Keratinocyte (primary cell): Measurements from ENCODE around the gene NGB. TPM values are rescaled to one million over a fixed set of nuclear protein-coding genes. Genes with fewer than 3 reads are reported as not detected.

ENCODE experiments used
- DNase-seq: peaks from one replicate; pipeline ENCODE4 v3.0.0-alpha.2; 2011; ENCODE audit warnings: low read depth, missing footprints, low spot score
- FAIRE-seq: peaks from 2 replicates; lab custom pipeline; 2011; peaks lifted over from hg19 to GRCh38; lab: Jason Lieb, UNC
- H2AFZ ChIP-seq: 2 replicates; pipeline ENCODE4 v1.6.0; 2012; ENCODE audit warnings: low read length, control low read depth, inconsistent platforms; ENCODE audit not compliant: control insufficient read depth
- H3K27ac ChIP-seq: 2 replicates; pipeline ENCODE4 v1.5.1; 2011; ENCODE audit warnings: low read length; ENCODE audit not compliant: control insufficient read depth, insufficient read depth
- H3K27me3 ChIP-seq: 3 replicates; pipeline ENCODE4 v1.6.0; 2011; ENCODE audit warnings: low read length; ENCODE audit not compliant: control insufficient read depth, insufficient read depth; ENCODE audit errors: extremely low read depth
- H3K36me3 ChIP-seq, 2 experiments: 2 replicates in 1 of 2; 3 replicates in 1 of 2; pipeline ENCODE4 v1.5.1; 2011; ENCODE audit warnings: low read length in 2 of 2, mild to moderate bottlenecking in 1 of 2; ENCODE audit not compliant: control insufficient read depth in 2 of 2, insufficient read depth in 2 of 2; ENCODE audit errors: extremely low read depth in 1 of 2
- H3K4me1 ChIP-seq: 3 replicates; pipeline ENCODE4 v1.5.1; 2011; ENCODE audit warnings: low read length; ENCODE audit not compliant: control insufficient read depth, insufficient read depth; ENCODE audit errors: extremely low read depth
- H3K4me2 ChIP-seq: 3 replicates; pipeline ENCODE4 v1.6.0; 2011; ENCODE audit warnings: low read depth, low read length; ENCODE audit not compliant: control insufficient read depth, insufficient read depth; ENCODE audit errors: extremely low read depth
- H3K4me3 ChIP-seq, 3 experiments: fragments of 200-600 bp in 1 of 3; sonication (generic) in 1 of 3; 2 replicates in 2 of 3; 3 replicates in 1 of 3; pipeline ENCODE4 v1.5.1; 2011 to 2016; ENCODE audit warnings: low read length in 3 of 3, mild to moderate bottlenecking in 3 of 3, control low read depth in 2 of 3, inconsistent platforms in 1 of 3, low read depth in 1 of 3, mixed read lengths in 1 of 3, mixed run types in 1 of 3, moderate library complexity in 1 of 3; ENCODE audit not compliant: control insufficient read depth in 2 of 3, insufficient read depth in 2 of 3; ENCODE audit errors: extremely low read depth in 1 of 3
- H3K79me2 ChIP-seq: 2 replicates; pipeline ENCODE4 v1.6.0; 2012; ENCODE audit warnings: low read length; ENCODE audit not compliant: control insufficient read depth, insufficient read depth
- H3K9ac ChIP-seq: 3 replicates; pipeline ENCODE4 v1.6.0; 2011; ENCODE audit warnings: low read length; ENCODE audit not compliant: control insufficient read depth, insufficient read depth; ENCODE audit errors: extremely low read depth
- H3K9me1 ChIP-seq: 3 replicates; pipeline ENCODE4 v1.6.0; 2011; ENCODE audit warnings: low read length; ENCODE audit not compliant: control insufficient read depth, insufficient read depth; ENCODE audit errors: extremely low read depth
- H3K9me3 ChIP-seq: 2 replicates; pipeline ENCODE4 v1.5.1; 2012; ENCODE audit warnings: low read depth, low read length; ENCODE audit not compliant: control insufficient read depth
- H4K20me1 ChIP-seq: 3 replicates; pipeline ENCODE4 v1.6.0; 2011; ENCODE audit warnings: low read length; ENCODE audit not compliant: control insufficient read depth, insufficient read depth; ENCODE audit errors: extremely low read depth
- CTCF ChIP-seq, 3 experiments: IDR thresholded peaks in 1 of 3; conservative IDR thresholded peaks in 1 of 3; optimal IDR thresholded peaks in 1 of 3; 2 replicates in 2 of 3; 3 replicates in 1 of 3; pipeline versions ENCODE3 to v1.5.1; 2011; ENCODE audit warnings: low read length in 3 of 3, mild to moderate bottlenecking in 3 of 3, moderate library complexity in 2 of 3, control low read depth in 1 of 3, inconsistent platforms in 1 of 3; ENCODE audit not compliant: insufficient read depth in 2 of 3; ENCODE audit errors: extremely low read depth in 1 of 3
- EZH2 ChIP-seq: IDR thresholded peaks from one replicate; pipeline ENCODE4 v1.6.1; 2012; ENCODE audit warnings: inconsistent platforms, mild to moderate bottlenecking, low read length, moderate library complexity
- dilution Hi-C: fragments of 300-500 bp; cut with MboI; formaldehyde crosslinking; loops from one replicate; pipeline ENCODE4 v1.7.0; 2020; ENCODE audit warnings: low sequenced_read_pairs; ENCODE audit not compliant: extremely low pct_ligation_motif_present
- polyA plus RNA-seq, 5 experiments: library from polyadenylated mRNA; depleted of rRNA in 3 of 5; stranded (reverse) in 3 of 5; stranded (forward) in 1 of 5; unstranded in 1 of 5; fragments of >200 nt; gene quantifications; 1 replicate in 1 of 5; 2 replicates in 3 of 5; 3 replicates in 1 of 5; pipeline versions ENCODE4 v1.2.1 to v1.2.3, GENCODE V29; 2011 to 2012; ENCODE audit warnings: missing spikeins in 2 of 5, low read depth in 1 of 5, low replicate concordance in 1 of 5

Gene NGB
- polyA plus RNA-seq, 1 donor (not counting 4 experiments of a cell fraction or from before 2014, with no cell fraction given) = not detected

- no peaks in the 10 kb centered on the region for H3K27me3 ChIP-seq
- H3K27ac ChIP-seq = no peak overlapping the region
- no peak overlapping the region for H3K4me2 ChIP-seq
- no peaks in the 10 kb centered on the region for H3K4me1 ChIP-seq
- no peak overlapping the region for H2AFZ ChIP-seq
- dilution Hi-C loops = no loop called here
- no peaks in the 10 kb centered on the region for H4K20me1 ChIP-seq
- no peak for DNase-seq
- no peak overlapping the region for H3K9ac ChIP-seq
- no peaks in the 10 kb centered on the region for H3K79me2 ChIP-seq
- no peak overlapping the region for H3K4me3 ChIP-seq
- no peaks in the 10 kb centered on the region for H3K9me1 ChIP-seq
- no peaks in the 10 kb centered on the region for H3K36me3 ChIP-seq
- H3K9me3 ChIP-seq = no peaks in the 10 kb centered on the region
- FAIRE-seq = no peak
- TF ChIP-seq EZH2 (no peak), CTCF (optimal IDR thresholded peaks at IDR 0.05 in 1 of 3, IDR thresholded peaks at IDR 0.05 in 1 of 3, conservative IDR thresholded peaks at IDR 0.05 in 1 of 3; ENCODE audit: extremely low read depth in 1 of 3, insufficient read depth in 2 of 3, low read length in 3 of 3) (no peak)
These were observed 45.0 kb downstream of the NGB start for GRCh38 chr14:77225892-77226557.

- H3K4me1 ChIP-seq = no peaks in the 10 kb centered on the region
- no peaks in the 10 kb centered on the region for H4K20me1 ChIP-seq
- no peak for DNase-seq
- no peak overlapping the region for H3K9ac ChIP-seq
- no peaks in the 10 kb centered on the region for H3K9me3 ChIP-seq
- TF ChIP-seq CTCF (optimal IDR thresholded peaks at IDR 0.05 in 1 of 3, IDR thresholded peaks at IDR 0.05 in 1 of 3, conservative IDR thresholded peaks at IDR 0.05 in 1 of 3; ENCODE audit: extremely low read depth in 1 of 3, insufficient read depth in 2 of 3, low read length in 3 of 3) = no peak
- no peak for TF ChIP-seq EZH2
- H3K9me1 ChIP-seq = no peaks in the 10 kb centered on the region
- no peak overlapping the region for H2AFZ ChIP-seq
- no peaks in the 10 kb centered on the region for H3K79me2 ChIP-seq
- no peaks in the 10 kb centered on the region for H3K27me3 ChIP-seq
- no peak overlapping the region for H3K4me2 ChIP-seq
- FAIRE-seq = no peak
- no peaks in the 10 kb centered on the region for H3K36me3 ChIP-seq
- dilution Hi-C loops = no loop called here
- H3K27ac ChIP-seq = no peak overlapping the region
- no peak overlapping the region for H3K4me3 ChIP-seq
These were observed 45.8 kb downstream of the NGB start for GRCh38 chr14:77225254-77225653.
